Adrenal gland (tissue), 5 donors: Measurements from ENCODE around the gene ALX3.

Source experiments
- POLR2A ChIP-seq, 2 donors: fragments of 450-650 bp; IDR thresholded peaks; one replicate each; pipeline ENCODE4 v1.6.1; 2017; ENCODE audit warnings: antibody characterized with exemption in 2 of 2, mild to moderate bottlenecking in 2 of 2, moderate library complexity in 1 of 2
- TF ChIP-seq, protein P1 (sequence below), 6 experiments: fragments of 450-650 bp in 4 of 6; fragments of 200-600 bp in 2 of 6; sonication (generic) in 1 of 6; IDR thresholded peaks; 1 replicate in 5 of 6; 2 replicates in 1 of 6; pipeline versions ENCODE4 v1.5.1 to v1.8.0; 2016 to 2021; ENCODE audit warnings: antibody characterized with exemption in 6 of 6, mild to moderate bottlenecking in 2 of 6, moderate library complexity in 1 of 6
- donor health status: DM: no; HTN: no; CAD: no.

DNA sequence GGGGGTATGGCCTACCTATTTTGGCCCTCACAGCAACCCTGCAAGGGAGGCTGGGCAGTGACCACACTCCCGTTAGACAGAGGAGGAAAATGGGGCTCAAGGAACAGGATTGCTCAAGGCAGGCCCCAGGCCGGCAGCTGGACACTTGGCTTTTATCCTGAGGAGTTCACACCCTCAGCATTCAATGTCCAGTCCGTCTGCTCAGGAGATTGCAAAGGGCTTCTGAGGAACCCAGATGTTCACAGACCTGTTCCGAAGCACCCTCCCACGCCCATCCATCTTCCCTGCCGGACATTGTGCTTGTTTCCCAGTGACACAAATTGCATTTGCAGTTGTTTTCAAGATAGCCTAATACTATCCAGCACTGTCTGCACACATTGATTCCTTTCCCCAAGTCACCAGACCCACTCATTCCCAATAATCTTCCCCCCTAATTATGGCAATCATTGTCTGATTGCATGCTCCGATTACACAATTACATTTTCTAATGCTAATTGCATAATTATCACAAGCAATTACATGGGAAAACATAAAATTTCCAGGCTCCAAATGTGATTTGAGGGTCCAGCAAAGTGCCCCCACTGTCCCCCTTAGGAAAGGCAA lies 37.5 kb upstream of the ALX3 start:
- no peak for TF ChIP-seq POLR2A (IDR thresholded peaks at IDR 0.05)
- TF ChIP-seq, protein P1, sequence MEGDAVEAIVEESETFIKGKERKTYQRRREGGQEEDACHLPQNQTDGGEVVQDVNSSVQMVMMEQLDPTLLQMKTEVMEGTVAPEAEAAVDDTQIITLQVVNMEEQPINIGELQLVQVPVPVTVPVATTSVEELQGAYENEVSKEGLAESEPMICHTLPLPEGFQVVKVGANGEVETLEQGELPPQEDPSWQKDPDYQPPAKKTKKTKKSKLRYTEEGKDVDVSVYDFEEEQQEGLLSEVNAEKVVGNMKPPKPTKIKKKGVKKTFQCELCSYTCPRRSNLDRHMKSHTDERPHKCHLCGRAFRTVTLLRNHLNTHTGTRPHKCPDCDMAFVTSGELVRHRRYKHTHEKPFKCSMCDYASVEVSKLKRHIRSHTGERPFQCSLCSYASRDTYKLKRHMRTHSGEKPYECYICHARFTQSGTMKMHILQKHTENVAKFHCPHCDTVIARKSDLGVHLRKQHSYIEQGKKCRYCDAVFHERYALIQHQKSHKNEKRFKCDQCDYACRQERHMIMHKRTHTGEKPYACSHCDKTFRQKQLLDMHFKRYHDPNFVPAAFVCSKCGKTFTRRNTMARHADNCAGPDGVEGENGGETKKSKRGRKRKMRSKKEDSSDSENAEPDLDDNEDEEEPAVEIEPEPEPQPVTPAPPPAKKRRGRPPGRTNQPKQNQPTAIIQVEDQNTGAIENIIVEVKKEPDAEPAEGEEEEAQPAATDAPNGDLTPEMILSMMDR (IDR thresholded peaks at IDR 0.05): no peak
